HCT116 (cell line): Measurements from ENCODE around the gene WNK1.

Source experiments
- ATF3 ChIP-seq: IDR thresholded peaks from 2 replicates; pipeline ENCODE4 v1.6.1; 2012
- CTCF ChIP-seq, 3 experiments: fragments of 200-600 bp in 1 of 3; sonication (generic) in 1 of 3; IDR thresholded peaks in 2 of 3; conservative IDR thresholded peaks in 1 of 3; 2 replicates each; pipeline ENCODE4 v1.5.1; 2012 to 2017; ENCODE audit warnings: low read depth in 2 of 3, low read length in 2 of 3, antibody characterized with exemption in 1 of 3, borderline replicate concordance in 1 of 3, control low read depth in 1 of 3, mild to moderate bottlenecking in 1 of 3, mixed read lengths in 1 of 3, mixed run types in 1 of 3, moderate library complexity in 1 of 3; ENCODE audit not compliant: insufficient read depth in 1 of 3
- EGR1 ChIP-seq: IDR thresholded peaks from 2 replicates; pipeline ENCODE4 v1.6.1; 2012; ENCODE audit warnings: low read depth
- EZH2 ChIP-seq: fragments of 200-600 bp; sonication (generic); IDR thresholded peaks from 2 replicates; pipeline ENCODE4 v1.6.1; 2017; ENCODE audit warnings: antibody characterized with exemption, mixed run types
- EZH2phosphoT487 ChIP-seq: fragments of 200-600 bp; IDR thresholded peaks from 2 replicates; pipeline ENCODE4 v1.6.1; 2018; ENCODE audit warnings: antibody characterized with exemption, borderline replicate concordance
- FOSL1 ChIP-seq: IDR thresholded peaks from 2 replicates; pipeline ENCODE4 v1.6.1; 2012; ENCODE audit warnings: low read depth
- MAX ChIP-seq: IDR thresholded peaks from 2 replicates; pipeline ENCODE4 v1.6.1; 2012
- POLR2AphosphoS5 ChIP-seq: IDR thresholded peaks from 2 replicates; pipeline ENCODE4 v1.6.1; 2011; ENCODE audit warnings: mild to moderate bottlenecking, low read depth, low read length, moderate library complexity
- RAD21 ChIP-seq: IDR thresholded peaks from 2 replicates; pipeline ENCODE4 v1.6.1; 2012; ENCODE audit warnings: low read depth, mild to moderate bottlenecking
- REST ChIP-seq: IDR thresholded peaks from 2 replicates; pipeline ENCODE4 v1.6.1; 2012; ENCODE audit warnings: low read depth
- SP1 ChIP-seq: IDR thresholded peaks from 2 replicates; pipeline ENCODE4 v1.6.1; 2012; ENCODE audit warnings: low read depth
- SRF ChIP-seq: IDR thresholded peaks from 2 replicates; pipeline ENCODE4 v1.6.1; 2012; ENCODE audit warnings: low read depth
- YY1 ChIP-seq: IDR thresholded peaks from 2 replicates; pipeline ENCODE4 v1.6.1; 2011; ENCODE audit warnings: low read length, low read depth, moderate library complexity, mild to moderate bottlenecking; ENCODE audit not compliant: insufficient replicate concordance; ENCODE audit errors: extremely low read depth
- ZNF274 ChIP-seq: fragments of 200-500 bp; sonication (Bioruptor generic); IDR thresholded peaks from 2 replicates; pipeline ENCODE4 v1.6.1; 2014; ENCODE audit warnings: mild to moderate bottlenecking, low read depth, low read length, inconsistent platforms

- no peak for TF ChIP-seq CTCF (IDR thresholded peaks at IDR 0.05 in 2 of 3, conservative IDR thresholded peaks at IDR 0.05 in 1 of 3; ENCODE audit: borderline replicate concordance in 1 of 3, insufficient read depth in 1 of 3, low read depth in 2 of 3, low read length in 2 of 3)
- no peak for TF ChIP-seq RAD21
- no peak for TF ChIP-seq POLR2AphosphoS5
- TF ChIP-seq FOSL1: no peak
- no peak for TF ChIP-seq SRF
- no peak for TF ChIP-seq EZH2phosphoT487
- TF ChIP-seq YY1: no peak
- TF ChIP-seq ATF3: no peak
- no peak for TF ChIP-seq SP1
- no peak for TF ChIP-seq REST
- no peak for TF ChIP-seq ZNF274
- TF ChIP-seq EZH2: no peak
- TF ChIP-seq MAX: no peak
- TF ChIP-seq EGR1: no peak
These were observed 74.0 kb downstream of the WNK1 start for GRCh38 chr12:826331-826730.
